Measurements from ENCODE around the gene ARFGAP1. TPM values are rescaled to one million over a fixed set of nuclear protein-coding genes. Genes with fewer than 3 reads are reported as not detected.

ARFGAP1 gene
- total RNA-seq (100 to 1,000 TPM in 1 of 2 donors, 10 to 100 TPM in 1; 47.0 to 108 TPM), polyA plus RNA-seq (100 to 1,000 TPM in 1 of 2 donors, 10 to 100 TPM in 1; 70.8 to 104 TPM)
- long read RNA-seq, donor 1, transcript ARFGAP1-203 (13 exons, 3,281 nt) = major isoform, 6 of 25 reads
- long read RNA-seq, donor 1, partial matches to known transcripts = 14 of 25 reads
- long read RNA-seq, donor 1, other reads (novel, unspliced or antisense) = 0 of 25 reads
- long read RNA-seq, donor 2, partial matches to known transcripts = 0 of 3 reads
- long read RNA-seq, donor 2, other reads (novel, unspliced or antisense) = 0 of 3 reads
- long read RNA-seq, donor 3, partial matches to known transcripts = 0 of 3 reads
- long read RNA-seq, donor 3, other reads (novel, unspliced or antisense) = 0 of 3 reads
- long read RNA-seq, donor 4, partial matches to known transcripts = 8 of 12 reads
- long read RNA-seq, donor 4, other reads (novel, unspliced or antisense) = 0 of 12 reads
- long read RNA-seq, donor 5, partial matches to known transcripts = 0 of 5 reads
- long read RNA-seq, donor 5, other reads (novel, unspliced or antisense) = 0 of 5 reads

- H3K27me3 ChIP-seq (ENCODE audit: control insufficient read depth in 3 of 3, insufficient read depth in 3 of 3, low read length in 2 of 3) = no peaks in the 10 kb centered on the region
- 1 to 2% methylated on average over 64 to 97 of the region's 97 CpGs for WGBS, 2 donors
- peak within 1 kb of the TSS; percentile 92 for H3K4me3 ChIP-seq
- peaks cover 0 to 16% (median 0%) of the 10 kb centered on the region in 4 donors for H3K36me3 ChIP-seq (ENCODE audit: control insufficient read depth in 4 of 4, insufficient read depth in 4 of 4, low read length in 4 of 4)
- H3K9ac ChIP-seq (ENCODE audit: insufficient read depth in 1 of 2, low read length in 2 of 2) = peak within 1 kb of the TSS; percentile 55 to 63
- no peak for TF ChIP-seq CTCF (IDR thresholded peaks at IDR 0.05; ENCODE audit: control extremely low read depth, extremely low read depth)
- H3K4me1 ChIP-seq (ENCODE audit: control insufficient read depth in 5 of 5, insufficient read depth in 5 of 5, low read length in 5 of 5) = peaks cover 0 to 48% (median 20%) of the 10 kb centered on the region in 5 donors
- DNase-seq (peak; percentile 94 to 97 (median 94)), ATAC-seq (ENCODE audit: insufficient read depth, low FRiP score) (peak; percentile 93)
- H3K27ac ChIP-seq (ENCODE audit: low read depth in 1 of 2, low read length in 1 of 2) = peak within 1 kb of the TSS in 1 of 2 donors; percentile 40
- no peaks in the 10 kb centered on the region for H3K9me3 ChIP-seq (ENCODE audit: control insufficient read depth in 4 of 4, insufficient read depth in 3 of 4, low read length in 3 of 4)
Observed at GRCh38 chr20:63272105-63273058, at the start of gene ARFGAP1. ARFGAP1 (plus strand) TSS chr20:63272813; CDS start chr20:63275581, 2,768 bp downstream.

- H3K4me3 ChIP-seq = no peak overlapping the region
- H3K4me1 ChIP-seq (ENCODE audit: control insufficient read depth in 5 of 5, insufficient read depth in 5 of 5, low read length in 5 of 5) = peaks cover 0 to 11% (median 0%) of the 10 kb centered on the region in 5 donors
- DNase-seq (peak in 1 of 3 donors; percentile 25), ATAC-seq (ENCODE audit: insufficient read depth, low FRiP score) (no peak)
- peak; percentile 23 for TF ChIP-seq CTCF (IDR thresholded peaks at IDR 0.05; ENCODE audit: control extremely low read depth, extremely low read depth)
- no peak overlapping the region for H3K27ac ChIP-seq (ENCODE audit: low read depth in 1 of 2, low read length in 1 of 2)
- H3K9ac ChIP-seq (ENCODE audit: insufficient read depth in 1 of 2, low read length in 2 of 2) = no peak overlapping the region
- WGBS, 2 donors = 53 to 60% methylated on average over 12 of the region's 12 CpGs
- H3K9me3 ChIP-seq (ENCODE audit: control insufficient read depth in 4 of 4, insufficient read depth in 3 of 4, low read length in 3 of 4) = peaks cover 0 to 3% (median 0%) of the 10 kb centered on the region in 4 donors
- peaks cover 0 to 5% (median 0%) of the 10 kb centered on the region in 3 donors for H3K27me3 ChIP-seq (ENCODE audit: control insufficient read depth in 3 of 3, insufficient read depth in 3 of 3, low read length in 2 of 3)
- H3K36me3 ChIP-seq (ENCODE audit: control insufficient read depth in 4 of 4, insufficient read depth in 4 of 4, low read length in 4 of 4) = no peaks in the 10 kb centered on the region
Observed at GRCh38 chr20:63223121-63223825, 49.3 kb upstream of the ARFGAP1 start.

GRCh38 chr20:63223826-63224207 is 48.8 kb upstream of the ARFGAP1 start:
- DNase-seq = no peak

More at GRCh38 chr20:63223826-63224207, 48.8 kb upstream of the ARFGAP1 start:
- Histone ChIP-seq H3K4me3 (no peak overlapping the region), H3K4me1 (ENCODE audit: control insufficient read depth in 5 of 5, insufficient read depth in 5 of 5, low read length in 5 of 5) (peaks cover 0 to 14% (median 0%) of the 10 kb centered on the region in 5 donors), H3K27me3 (ENCODE audit: control insufficient read depth in 3 of 3, insufficient read depth in 3 of 3, low read length in 2 of 3) (peaks cover 0 to 5% (median 0%) of the 10 kb centered on the region in 3 donors), H3K27ac (ENCODE audit: low read depth in 1 of 2, low read length in 1 of 2) (no peak overlapping the region), H3K36me3 (ENCODE audit: control insufficient read depth in 4 of 4, insufficient read depth in 4 of 4, low read length in 4 of 4) (no peaks in the 10 kb centered on the region), H3K9me3 (ENCODE audit: control insufficient read depth in 4 of 4, insufficient read depth in 3 of 4, low read length in 3 of 4) (peaks cover 0 to 3% (median 0%) of the 10 kb centered on the region in 4 donors), H3K9ac (ENCODE audit: insufficient read depth in 1 of 2, low read length in 2 of 2) (no peak overlapping the region)
- 75 to 86% methylated on average over 6 of the region's 6 CpGs for WGBS, 2 donors
- TF ChIP-seq CTCF (IDR thresholded peaks at IDR 0.05; ENCODE audit: control extremely low read depth, extremely low read depth) = no peak
- ATAC-seq (ENCODE audit: insufficient read depth, low FRiP score) = no peak
